Subcutaneous adipose tissue (tissue), 4 donors: ENCODE measurements around the gene RMI1. TPM values are rescaled to one million over a fixed set of nuclear protein-coding genes. Genes with fewer than 3 reads are reported as not detected.

Source experiments
- CTCF ChIP-seq: fragments of 450-650 bp; IDR thresholded peaks from one replicate; pipeline ENCODE4 v1.5.1; 2016; ENCODE audit warnings: low read depth, mild to moderate bottlenecking, control low read depth, antibody characterized with exemption, moderate library complexity
- total RNA-seq, 4 donors: library from RNA; depleted of rRNA; stranded (reverse); fragments of >200 nt; gene quantifications; one replicate each; pipeline ENCODE4 v1.1.0, GENCODE V29; 2016

RMI1 gene
- total RNA-seq, 4 donors from 2014 or later, result 1.8 to 5.6 (median 5.2) TPM

- no peak for TF ChIP-seq CTCF
Measured at GRCh38 chr9:83981126-83981871, 694 bp downstream of the RMI1 start.

GRCh38 chr9:83986195-83986594 is 5.6 kb downstream of the RMI1 start:
- TF ChIP-seq CTCF, result no peak

- TF ChIP-seq CTCF, result no peak
Measured at GRCh38 chr9:83986765-83987401, 6.3 kb downstream of the RMI1 start.

- TF ChIP-seq CTCF, result no peak
Measured at GRCh38 chr9:83987402-83987791, 6.8 kb downstream of the RMI1 start.

DNA sequence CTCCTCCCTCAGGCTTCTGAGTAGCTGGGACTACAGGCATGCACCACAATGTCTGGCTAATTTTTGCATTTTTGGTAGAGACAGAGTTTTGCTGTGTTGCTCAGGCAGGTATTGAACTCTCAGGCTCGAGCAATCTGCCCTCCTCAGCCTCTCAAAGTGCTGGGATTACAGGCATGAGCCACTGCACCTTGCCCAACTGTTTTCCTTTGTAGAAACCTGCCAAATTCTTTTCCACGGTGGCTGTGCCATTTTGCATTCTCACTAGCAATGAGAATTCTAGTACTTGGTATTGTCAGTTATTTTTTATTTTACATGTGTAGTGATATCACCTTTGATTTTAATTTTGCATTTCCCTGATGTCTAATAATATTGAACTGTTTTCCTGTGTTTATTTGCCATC is 7.8 kb downstream of the RMI1 start:
- no peak for TF ChIP-seq CTCF

GRCh38 chr9:83991355-83991754 is 10.8 kb downstream of the RMI1 start:
- TF ChIP-seq CTCF, result no peak

DNA sequence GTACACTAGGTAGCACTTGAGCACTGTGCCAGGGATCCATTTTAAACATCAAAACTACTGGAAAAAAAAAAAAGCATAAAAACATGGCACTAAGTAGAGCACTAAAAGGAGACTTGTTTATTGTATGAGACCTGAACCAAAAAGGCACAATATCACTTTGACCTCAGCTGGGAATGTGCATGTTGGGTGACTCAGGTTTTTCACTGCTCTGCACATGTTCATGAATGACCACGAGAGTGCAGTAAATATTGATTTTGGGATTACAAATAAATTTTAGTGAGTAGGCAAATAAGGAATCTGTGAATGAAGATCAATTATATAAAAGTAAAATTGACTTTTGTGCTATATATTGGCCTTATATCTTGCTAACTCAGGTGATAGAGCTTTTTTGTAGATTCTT is 11.8 kb downstream of the RMI1 start:
- no peak for TF ChIP-seq CTCF
